ENCODE measurements around the gene SERPINB12.

Gene SERPINB12

DNA sequence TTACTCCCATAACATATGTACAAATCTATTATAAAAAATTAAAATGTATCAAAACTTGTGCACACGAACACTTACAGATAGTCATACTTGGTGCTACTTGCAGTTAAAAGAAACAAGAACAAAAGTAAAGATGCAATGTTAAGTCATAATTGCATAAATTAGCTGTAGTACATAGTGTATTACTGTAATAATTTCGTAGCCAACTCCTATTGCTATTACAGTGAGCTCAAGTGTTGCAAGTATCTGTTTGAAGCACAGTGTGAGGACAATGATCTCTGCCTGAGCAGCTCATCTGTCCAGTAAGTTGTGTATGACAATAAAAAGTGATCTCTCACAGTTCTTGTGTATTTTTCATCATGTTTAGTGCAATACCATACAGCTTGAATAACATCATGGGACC lies 37.4 kb downstream of the SERPINB12 start:
- DNase-seq (ENCODE audit: low read depth) = no peak
- TF ChIP-seq CTCF (IDR thresholded peaks at IDR 0.05; ENCODE audit: control insufficient read depth, extremely low read depth, insufficient read depth) = no peak

DNA sequence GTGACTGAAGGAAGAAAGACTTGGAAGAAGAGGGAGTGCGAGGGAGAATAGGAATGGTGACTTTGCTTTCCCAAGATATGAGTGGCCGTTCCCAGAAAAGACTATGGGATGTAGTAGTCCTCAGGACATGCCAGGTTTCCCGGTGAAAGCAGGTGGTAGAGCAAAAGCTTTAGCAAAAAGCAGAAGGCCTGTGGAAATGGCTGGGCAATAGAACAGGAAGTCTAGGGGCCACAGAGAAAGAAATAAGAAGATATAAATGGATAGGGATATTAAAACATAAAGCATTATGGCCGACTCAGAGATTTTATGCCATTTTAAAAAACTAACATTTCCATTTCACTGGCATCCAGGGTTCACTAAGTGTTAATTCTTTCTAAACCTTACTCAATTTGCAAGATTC lies 43.8 kb downstream of the SERPINB12 start:
- DNase-seq (ENCODE audit: low read depth) = no peak
- no peak for TF ChIP-seq CTCF (IDR thresholded peaks at IDR 0.05; ENCODE audit: control insufficient read depth, extremely low read depth, insufficient read depth)
- H3K4me3 ChIP-seq (ENCODE audit: low read depth, low read length) = no peak overlapping the region

More for the DNA sequence above, 37.4 kb downstream of the SERPINB12 start:
- no peak overlapping the region for H3K4me3 ChIP-seq (ENCODE audit: low read depth, low read length)

DNA sequence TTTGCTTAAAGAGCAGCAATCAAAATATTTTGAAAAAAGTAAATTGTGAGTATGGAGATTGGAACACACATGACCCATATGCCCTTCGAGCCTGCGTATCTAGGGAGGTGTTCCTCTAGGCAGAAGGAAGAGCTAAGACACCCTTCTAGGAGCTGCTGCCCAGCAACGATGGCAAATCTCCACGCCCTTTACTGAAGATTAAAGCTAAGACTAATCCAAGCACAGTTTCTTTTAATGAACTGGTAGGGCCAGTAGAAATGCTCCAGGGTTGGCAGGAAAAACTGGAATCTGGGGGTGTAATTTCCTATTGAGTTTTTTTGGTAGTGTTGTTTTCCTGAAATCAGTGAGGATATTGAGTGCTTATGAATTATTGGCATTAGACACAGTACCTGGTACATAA lies 44.3 kb downstream of the SERPINB12 start:
- no peak for TF ChIP-seq CTCF (IDR thresholded peaks at IDR 0.05; ENCODE audit: control insufficient read depth, extremely low read depth, insufficient read depth)
- no peak for DNase-seq (ENCODE audit: low read depth)
- H3K4me3 ChIP-seq (ENCODE audit: low read depth, low read length) = no peak overlapping the region

DNA sequence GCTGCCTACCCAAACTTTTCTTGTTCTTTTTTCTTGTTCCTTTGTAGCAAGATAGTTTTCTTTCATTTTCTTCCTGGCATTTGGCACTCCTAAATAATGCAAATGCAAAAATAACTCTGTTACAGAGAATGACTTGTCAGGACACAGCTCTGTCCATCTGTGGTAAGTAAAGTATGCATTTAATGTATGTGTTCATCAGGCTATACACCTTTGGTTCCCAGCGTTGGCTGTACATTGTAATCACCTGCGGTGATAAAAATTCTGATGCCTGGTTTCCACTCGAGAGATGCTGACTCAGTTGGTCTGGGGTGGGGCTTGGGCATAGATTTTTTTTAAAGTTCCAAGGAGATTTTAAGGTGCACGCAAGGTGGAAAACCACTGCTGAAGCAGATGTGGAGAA lies 44.8 kb downstream of the SERPINB12 start, which contains the start of gene SERPINB13:
SERPINB13 (plus strand) TSS at position 378 of the 400 bp plus-strand sequence. CDS start 1,325 bp downstream, outside the sequence.
- no peak within 1 kb of the TSS for H3K4me3 ChIP-seq (ENCODE audit: low read depth, low read length)
- DNase-seq (ENCODE audit: low read depth) = no peak
- no peak for TF ChIP-seq CTCF (IDR thresholded peaks at IDR 0.05; ENCODE audit: control insufficient read depth, extremely low read depth, insufficient read depth)

GRCh38 chr18:63588909-63589308 lies 46.7 kb downstream of the SERPINB12 start:
- H3K4me3 ChIP-seq (ENCODE audit: low read depth, low read length) = no peak overlapping the region
- no peak for TF ChIP-seq CTCF (IDR thresholded peaks at IDR 0.05; ENCODE audit: control insufficient read depth, extremely low read depth, insufficient read depth)
- no peak for DNase-seq (ENCODE audit: low read depth)

DNA sequence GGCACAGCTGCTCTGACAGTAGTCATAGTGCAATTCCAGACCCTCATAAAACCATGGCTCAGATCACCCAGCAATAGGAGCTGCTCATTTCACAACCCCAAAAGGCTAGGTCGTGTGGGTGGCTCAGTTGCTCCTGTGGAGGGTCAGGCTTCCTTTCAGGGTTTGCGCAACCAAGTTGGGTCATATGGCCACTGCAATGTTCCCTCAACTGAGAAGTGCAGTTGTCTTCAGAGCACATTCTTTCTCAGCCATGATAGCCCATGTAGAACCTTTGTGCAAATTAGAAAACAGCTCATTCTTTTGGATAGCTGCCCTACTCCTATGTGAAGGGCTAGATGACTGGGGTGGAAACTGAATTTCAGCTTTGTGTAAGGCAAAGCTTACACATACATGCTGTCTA lies 48.2 kb downstream of the SERPINB12 start:
- DNase-seq (ENCODE audit: low read depth) = no peak
- TF ChIP-seq CTCF (IDR thresholded peaks at IDR 0.05; ENCODE audit: control insufficient read depth, extremely low read depth, insufficient read depth) = no peak
- no peak overlapping the region for H3K4me3 ChIP-seq (ENCODE audit: low read depth, low read length)

- DNase-seq (ENCODE audit: low read depth) = no peak
- no peak for TF ChIP-seq CTCF (IDR thresholded peaks at IDR 0.05; ENCODE audit: control insufficient read depth, extremely low read depth, insufficient read depth)
- H3K4me3 ChIP-seq (ENCODE audit: low read depth, low read length) = no peak overlapping the region
Measured at GRCh38 chr18:63590966-63591695, 49.0 kb downstream of the SERPINB12 start.
